ENCODE data around the gene PEAK1. TPM values are rescaled to one million over a fixed set of nuclear protein-coding genes. Genes with fewer than 3 reads are reported as not detected.

PEAK1 gene
- total and polyA plus RNA-seq, 10 of the 15 experiments (the other 5 are each of a cell fraction or from before 2014, with no cell fraction given) = 0.62 to 24.2 (median 11.2) TPM

DNA sequence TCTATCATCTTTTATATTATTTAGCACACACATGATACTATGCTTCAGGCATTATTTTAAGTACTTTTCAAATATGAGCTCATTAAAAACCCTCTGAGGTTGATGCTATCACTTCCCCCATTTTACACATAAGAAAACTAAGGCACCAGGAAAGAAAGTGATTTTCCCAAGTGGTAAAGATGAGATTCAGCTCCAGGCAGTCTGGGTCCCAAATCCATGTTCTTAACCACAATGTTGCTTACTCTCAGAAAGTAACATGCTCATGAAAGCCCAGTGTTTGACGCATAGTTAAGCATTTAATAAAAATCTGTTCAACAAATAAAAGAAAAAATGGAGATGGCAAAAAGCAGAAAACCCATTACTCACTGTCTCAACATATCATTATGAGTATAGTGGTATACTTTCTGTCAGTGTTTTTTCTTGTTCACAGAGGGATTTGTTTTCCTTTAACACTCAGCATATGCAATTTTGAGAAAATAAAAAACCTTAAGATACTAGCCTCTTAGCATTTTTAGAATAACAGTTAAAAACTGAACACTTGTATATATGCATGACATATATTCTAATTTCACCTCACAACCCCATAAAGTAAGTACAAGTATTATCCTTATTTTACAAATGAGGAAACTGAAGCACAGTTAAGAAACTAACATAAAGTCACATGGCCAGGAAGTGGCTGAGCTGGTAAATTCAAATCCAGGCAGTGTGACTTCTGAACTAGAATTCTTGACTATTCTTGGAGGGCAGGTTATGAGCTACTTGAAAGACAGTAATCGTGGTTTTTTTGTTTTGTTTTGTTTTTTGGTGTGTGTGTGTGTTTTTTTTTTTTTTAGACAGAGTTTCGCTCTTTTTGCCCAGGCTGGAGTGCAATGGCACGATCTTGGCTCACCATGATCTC lies 10.4 kb downstream of the PEAK1 start (continued):
- TF ChIP-seq BHLHE40 (IDR thresholded peaks at IDR 0.05; ENCODE audit: borderline replicate concordance in 1 of 2, low read depth in 2 of 2, low read length in 1 of 2) = peak in 1 of 2 experiments; percentile 19; a peak in 1 of 4 replicates

DNA sequence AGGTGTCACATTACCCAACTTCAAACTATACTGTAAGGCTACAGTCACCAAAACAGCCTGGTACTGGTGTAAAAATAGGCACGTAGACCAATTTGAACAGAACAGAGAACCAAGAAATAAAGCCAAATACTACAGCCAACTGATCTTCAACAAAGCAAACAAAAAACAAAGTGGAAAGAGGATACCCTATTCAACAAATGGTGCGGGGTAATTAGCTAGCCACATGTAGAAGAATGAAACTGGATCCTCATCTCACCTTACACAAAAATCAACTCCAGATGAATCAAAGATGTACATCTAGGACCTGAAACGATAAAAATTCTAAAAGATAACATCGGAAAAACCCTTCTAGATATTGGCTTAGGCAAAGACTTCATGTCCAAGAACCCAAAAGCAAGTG lies 13.1 kb downstream of the PEAK1 start:
- CTCF ChIA-PET = interaction anchor here (1.1 to 1.7 kb wide), 5 partner anchors 22 to 281 kb away, joined by 3 to 10 read pairs (median 3); no protein-coding TSS in a partner anchor
- no peaks in the 10 kb centered on the region; the same call in 2 of the 3 replicates for H3K9me3 ChIP-seq (replicated peaks; ENCODE audit: control insufficient read depth, insufficient read depth, low read length)
- TF ChIP-seq NFIC (IDR thresholded peaks at IDR 0.05; ENCODE audit: low read depth, low read length) = no peak
- TF ChIP-seq ESRRA (IDR thresholded peaks at IDR 0.05; ENCODE audit: low read length) = no peak
- no peak for TF ChIP-seq NBN (IDR thresholded peaks at IDR 0.05)
- TF ChIP-seq, protein P1, sequence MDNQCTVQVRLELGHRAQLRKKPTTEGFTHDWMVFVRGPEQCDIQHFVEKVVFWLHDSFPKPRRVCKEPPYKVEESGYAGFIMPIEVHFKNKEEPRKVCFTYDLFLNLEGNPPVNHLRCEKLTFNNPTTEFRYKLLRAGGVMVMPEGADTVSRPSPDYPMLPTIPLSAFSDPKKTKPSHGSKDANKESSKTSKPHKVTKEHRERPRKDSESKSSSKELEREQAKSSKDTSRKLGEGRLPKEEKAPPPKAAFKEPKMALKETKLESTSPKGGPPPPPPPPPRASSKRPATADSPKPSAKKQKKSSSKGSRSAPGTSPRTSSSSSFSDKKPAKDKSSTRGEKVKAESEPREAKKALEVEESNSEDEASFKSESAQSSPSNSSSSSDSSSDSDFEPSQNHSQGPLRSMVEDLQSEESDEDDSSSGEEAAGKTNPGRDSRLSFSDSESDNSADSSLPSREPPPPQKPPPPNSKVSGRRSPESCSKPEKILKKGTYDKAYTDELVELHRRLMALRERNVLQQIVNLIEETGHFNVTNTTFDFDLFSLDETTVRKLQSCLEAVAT (IDR thresholded peaks at IDR 0.05) = no peak
- TF ChIP-seq, protein P2, sequence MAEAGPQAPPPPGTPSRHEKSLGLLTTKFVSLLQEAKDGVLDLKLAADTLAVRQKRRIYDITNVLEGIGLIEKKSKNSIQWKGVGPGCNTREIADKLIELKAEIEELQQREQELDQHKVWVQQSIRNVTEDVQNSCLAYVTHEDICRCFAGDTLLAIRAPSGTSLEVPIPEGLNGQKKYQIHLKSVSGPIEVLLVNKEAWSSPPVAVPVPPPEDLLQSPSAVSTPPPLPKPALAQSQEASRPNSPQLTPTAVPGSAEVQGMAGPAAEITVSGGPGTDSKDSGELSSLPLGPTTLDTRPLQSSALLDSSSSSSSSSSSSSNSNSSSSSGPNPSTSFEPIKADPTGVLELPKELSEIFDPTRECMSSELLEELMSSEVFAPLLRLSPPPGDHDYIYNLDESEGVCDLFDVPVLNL (IDR thresholded peaks at IDR 0.05; ENCODE audit: low read depth, low read length) = no peak
- no peak for TF ChIP-seq MXI1 (IDR thresholded peaks at IDR 0.05; ENCODE audit: low read depth, low read length)
- no peak for TF ChIP-seq EZH2 (IDR thresholded peaks at IDR 0.05; ENCODE audit: borderline replicate concordance, control insufficient read depth, low read depth, low read length)
- TF ChIP-seq, protein P3, sequence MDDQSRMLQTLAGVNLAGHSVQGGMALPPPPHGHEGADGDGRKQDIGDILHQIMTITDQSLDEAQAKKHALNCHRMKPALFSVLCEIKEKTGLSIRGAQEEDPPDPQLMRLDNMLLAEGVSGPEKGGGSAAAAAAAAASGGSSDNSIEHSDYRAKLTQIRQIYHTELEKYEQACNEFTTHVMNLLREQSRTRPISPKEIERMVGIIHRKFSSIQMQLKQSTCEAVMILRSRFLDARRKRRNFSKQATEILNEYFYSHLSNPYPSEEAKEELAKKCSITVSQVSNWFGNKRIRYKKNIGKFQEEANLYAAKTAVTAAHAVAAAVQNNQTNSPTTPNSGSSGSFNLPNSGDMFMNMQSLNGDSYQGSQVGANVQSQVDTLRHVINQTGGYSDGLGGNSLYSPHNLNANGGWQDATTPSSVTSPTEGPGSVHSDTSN (IDR thresholded peaks at IDR 0.05; ENCODE audit: insufficient replicate concordance, low read depth, low read length) = no peak
- TF ChIP-seq SREBF2 (IDR thresholded peaks at IDR 0.05; ENCODE audit: low read length) = no peak
- TF ChIP-seq ZNF622 (IDR thresholded peaks at IDR 0.05) = no peak
- no peak for TF ChIP-seq CHD2 (IDR thresholded peaks at IDR 0.05; ENCODE audit: borderline replicate concordance, low read depth, low read length)
- no peak for TF ChIP-seq STAT1 (conservative IDR thresholded peaks at IDR 0.05)
- TF ChIP-seq CBFB (IDR thresholded peaks at IDR 0.05; ENCODE audit: low read depth) = no peak
- TF ChIP-seq CBX5 (IDR thresholded peaks at IDR 0.05; ENCODE audit: low read depth) = no peak
- TF ChIP-seq, protein P4, sequence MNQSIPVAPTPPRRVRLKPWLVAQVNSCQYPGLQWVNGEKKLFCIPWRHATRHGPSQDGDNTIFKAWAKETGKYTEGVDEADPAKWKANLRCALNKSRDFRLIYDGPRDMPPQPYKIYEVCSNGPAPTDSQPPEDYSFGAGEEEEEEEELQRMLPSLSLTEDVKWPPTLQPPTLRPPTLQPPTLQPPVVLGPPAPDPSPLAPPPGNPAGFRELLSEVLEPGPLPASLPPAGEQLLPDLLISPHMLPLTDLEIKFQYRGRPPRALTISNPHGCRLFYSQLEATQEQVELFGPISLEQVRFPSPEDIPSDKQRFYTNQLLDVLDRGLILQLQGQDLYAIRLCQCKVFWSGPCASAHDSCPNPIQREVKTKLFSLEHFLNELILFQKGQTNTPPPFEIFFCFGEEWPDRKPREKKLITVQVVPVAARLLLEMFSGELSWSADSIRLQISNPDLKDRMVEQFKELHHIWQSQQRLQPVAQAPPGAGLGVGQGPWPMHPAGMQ (IDR thresholded peaks at IDR 0.05; ENCODE audit: borderline replicate concordance) = no peak

More for the DNA sequence above, 13.1 kb downstream of the PEAK1 start:
- Histone ChIP-seq H3K27ac (ENCODE audit: control insufficient read depth, insufficient read depth) (no peak overlapping the region), H3K4me3 (no peak overlapping the region), H4K20me1 (ENCODE audit: control insufficient read depth, insufficient read depth) (no peaks in the 10 kb centered on the region), H3K4me2 (ENCODE audit: control insufficient read depth, insufficient read depth) (no peak overlapping the region), H3K27me3 (replicated peaks in 1 of 2; ENCODE audit: control insufficient read depth in 2 of 2, insufficient read depth in 2 of 2, low read length in 1 of 2) (no peaks in the 10 kb centered on the region), H3K36me3 (ENCODE audit: control insufficient read depth in 2 of 2, insufficient read depth in 2 of 2, low read length in 1 of 2) (no peaks in the 10 kb centered on the region), H2AFZ (ENCODE audit: control insufficient read depth, low read depth, low read length) (no peak overlapping the region), H3K9ac (ENCODE audit: control insufficient read depth, insufficient read depth, low read length) (no peak overlapping the region), H3K79me2 (ENCODE audit: control insufficient read depth, insufficient read depth, low read length) (peaks cover 4% of the 10 kb centered on the region), H3K4me1 (ENCODE audit: control insufficient read depth, insufficient read depth, low read length) (peaks cover 12% of the 10 kb centered on the region; the same call in 1 of the 2 replicates)
- SMC1A ChIA-PET (ENCODE audit: uncharacterized antibody, unreplicated experiment) = interaction anchor here (0.8 to 3.0 kb wide), 9 partner anchors 10 to 433 kb away, joined by 3 to 11 read pairs (median 4); no protein-coding TSS in a partner anchor
- WGBS (ENCODE audit: insufficient coverage, insufficient replicate concordance, low lambda C conversion rate, missing lambda C conversion rate) = 92% methylated on average over 4 of the region's 4 CpGs
- no peak for DNase-seq (ENCODE audit: low read depth, low spot score)
- in situ Hi-C loops (cut with MboI) (no loop called here), intact Hi-C loops (cut with micrococcal nuclease; ENCODE audit: unreplicated experiment) (no loop called here)
- FAIRE-seq = no peak
- POLR2A ChIA-PET = interaction anchor here (1.3 kb wide), 1 partner anchor 15 kb away, joined by 3 read pairs; no protein-coding TSS in a partner anchor
- no TSS peak for BruUV-seq (replicated peaks)
- no peak for ATAC-seq
- RAD21 ChIA-PET (ENCODE audit: unreplicated experiment) = interaction anchor here (1.3 to 1.9 kb wide), 4 partner anchors 9 to 225 kb away, joined by 3 to 8 read pairs (median 4); no protein-coding TSS in a partner anchor

Data from GM12878 (cell line).